SK-N-SH (cell line): ENCODE results near the gene NOSTRIN.

Experiments
- CTCF ChIP-seq: fragments of 200-600 bp; sonication (generic); IDR thresholded peaks from 2 replicates; pipeline ENCODE4 v1.6.1; 2017; ENCODE audit warnings: antibody characterized with exemption, mild to moderate bottlenecking, moderate library complexity
- EP300 ChIP-seq, 2 experiments: IDR thresholded peaks; 2 replicates each; pipeline versions ENCODE4 v1.4.0 to v1.6.1; 2012; ENCODE audit warnings: borderline replicate concordance in 1 of 2, low read depth in 1 of 2, low read length in 1 of 2
- EZH2phosphoT487 ChIP-seq: fragments of 200-600 bp; sonication (generic); IDR thresholded peaks from 2 replicates; pipeline ENCODE4 v1.6.1; 2017; ENCODE audit warnings: low read depth, mixed run types, mild to moderate bottlenecking, antibody characterized with exemption, moderate library complexity, borderline replicate concordance
- FOSL2 ChIP-seq: IDR thresholded peaks from 2 replicates; pipeline ENCODE4 v1.4.0; 2012; ENCODE audit warnings: low read depth, mild to moderate bottlenecking, moderate library complexity, borderline replicate concordance
- GABPA ChIP-seq: IDR thresholded peaks from 2 replicates; pipeline ENCODE4 v1.4.0; 2012; ENCODE audit warnings: low read depth, mild to moderate bottlenecking
- MAX ChIP-seq: IDR thresholded peaks from 2 replicates; pipeline ENCODE4 v1.4.0; 2012; ENCODE audit warnings: low read depth
- MEF2A ChIP-seq: IDR thresholded peaks from 2 replicates; pipeline ENCODE4 v1.4.0; 2012; ENCODE audit warnings: low read depth, borderline replicate concordance
- POLR2AphosphoS5 ChIP-seq: IDR thresholded peaks from 2 replicates; pipeline ENCODE4 v1.6.1; 2012; ENCODE audit warnings: low read depth, low read length
- RCOR1 ChIP-seq: fragments of 150-350 bp; IDR thresholded peaks from 2 replicates; pipeline ENCODE4 v1.6.1; 2017; ENCODE audit warnings: antibody characterized with exemption, low read length
- REST ChIP-seq: IDR thresholded peaks from 2 replicates; pipeline ENCODE4 v1.6.1; 2012; ENCODE audit warnings: mild to moderate bottlenecking, low read depth, low read length, moderate library complexity
- RXRA ChIP-seq: IDR thresholded peaks from 2 replicates; pipeline ENCODE4 v1.4.0; 2012; ENCODE audit warnings: low read depth, mild to moderate bottlenecking, borderline replicate concordance
- SIN3A ChIP-seq: IDR thresholded peaks from 2 replicates; pipeline ENCODE4 v1.6.1; 2012; ENCODE audit warnings: low read depth, mild to moderate bottlenecking, low read length, moderate library complexity, borderline replicate concordance
- SMC3 ChIP-seq: IDR thresholded peaks from 2 replicates; pipeline ENCODE4 v1.6.1; 2012; ENCODE audit warnings: low read depth, low read length, improper control_type of control experiment
- TAF1 ChIP-seq: IDR thresholded peaks from 2 replicates; pipeline ENCODE4 v1.6.1; 2012; ENCODE audit warnings: low read depth, mild to moderate bottlenecking, low read length, moderate library complexity, borderline replicate concordance

GRCh38 chr2:168801471-168801870 is 966 bp upstream of the NOSTRIN start:
- no peak for TF ChIP-seq EZH2phosphoT487
- TF ChIP-seq GABPA = no peak
- no peak for TF ChIP-seq CTCF
- TF ChIP-seq POLR2AphosphoS5 = no peak
- TF ChIP-seq REST = no peak
- TF ChIP-seq MEF2A = no peak
- TF ChIP-seq MAX = no peak
- TF ChIP-seq SIN3A = no peak
- no peak for TF ChIP-seq FOSL2
- TF ChIP-seq SMC3 = no peak
- TF ChIP-seq EP300 (IDR thresholded peaks at IDR 0.05; ENCODE audit: borderline replicate concordance in 1 of 2, low read depth in 1 of 2, low read length in 1 of 2) = no peak
- TF ChIP-seq RXRA = no peak
- TF ChIP-seq TAF1 = no peak
- no peak for TF ChIP-seq RCOR1
